Measurements from ENCODE around the gene FAM193A.

GRCh38 chr4:2578106-2578505, 41.7 kb downstream of the FAM193A start:
- TF ChIP-seq GATA2 (IDR thresholded peaks at IDR 0.05; ENCODE audit: low read depth, low read length) (no peak), GATA3 (IDR thresholded peaks at IDR 0.05; ENCODE audit: low read depth, low read length) (no peak)

Measured in SH-SY5Y (cell line).